Natural killer cell (primary cell): Measurements from ENCODE around the gene BCAS3. TPM values are rescaled to one million over a fixed set of nuclear protein-coding genes. Genes with fewer than 3 reads are reported as not detected.

Experiments
- ATAC-seq, 3 donors: fragments of 150-1000 bp in 2 of 3; fragments of 200-7000 bp in 1 of 3; cut with Tn5 transposase; 1 replicate in 1 of 3; 2 replicates in 2 of 3; pipeline ENCODE4 v1.10.0; 2021; ENCODE audit warnings: mild to moderate bottlenecking in 2 of 3, moderate library complexity in 2 of 3
- DNase-seq, 2 donors: peaks; one replicate each; pipeline versions ENCODE4 v3.0.0 to v3.0.0-alpha.2; 2013 to 2021; ENCODE audit warnings: mixed read lengths in 1 of 2
- H3K27ac ChIP-seq: one replicate; pipeline ENCODE4 v1.5.1; 2013; ENCODE audit warnings: mild to moderate bottlenecking, low read length
- H3K27me3 ChIP-seq: one replicate; pipeline ENCODE4 v1.6.1; 2013; ENCODE audit warnings: low read length; ENCODE audit not compliant: control insufficient read depth, insufficient read depth
- H3K36me3 ChIP-seq: one replicate; pipeline ENCODE4 v1.6.1; 2013; ENCODE audit warnings: low read length; ENCODE audit not compliant: control insufficient read depth, insufficient read depth
- H3K4me1 ChIP-seq: one replicate; pipeline ENCODE4 v1.6.1; 2013; ENCODE audit warnings: low read length; ENCODE audit not compliant: control insufficient read depth, insufficient read depth
- H3K4me3 ChIP-seq: one replicate; pipeline ENCODE4 v1.5.1; 2013; ENCODE audit warnings: low read length
- H3K9me3 ChIP-seq: one replicate; pipeline ENCODE4 v1.6.1; 2013; ENCODE audit warnings: low read length; ENCODE audit not compliant: control insufficient read depth, insufficient read depth
- H3K27ac Mint-ChIP-seq, 2 donors: one replicate each; pipeline ENCODE4 v1.8.0; 2022; ENCODE audit warnings: mild to moderate bottlenecking in 2 of 2, mixed read lengths in 2 of 2, moderate library complexity in 1 of 2
- H3K27me3 Mint-ChIP-seq, 2 donors: one replicate each; pipeline ENCODE4 v1.8.0; 2022; ENCODE audit warnings: low read depth in 2 of 2, mixed read lengths in 2 of 2
- H3K36me3 Mint-ChIP-seq: one replicate; pipeline ENCODE4 v1.8.0; 2022; ENCODE audit warnings: mixed read lengths
- H3K4me1 Mint-ChIP-seq, 2 donors: one replicate each; pipeline ENCODE4 v1.8.0; 2022; ENCODE audit warnings: mixed read lengths in 2 of 2
- H3K4me3 Mint-ChIP-seq: one replicate; pipeline ENCODE4 v1.8.0; 2022; ENCODE audit warnings: mild to moderate bottlenecking, moderate library complexity, mixed read lengths
- H3K9me3 Mint-ChIP-seq, 2 donors: one replicate each; pipeline ENCODE4 v1.8.0; 2022; ENCODE audit warnings: mixed read lengths in 2 of 2
- WGBS: methylation state at CpG from one replicate; pipeline ENCODE4 v1.1.7; 2013; ENCODE audit warnings: missing lambda C conversion rate; ENCODE audit not compliant: insufficient coverage; 5-methylcytosine and 5-hydroxymethylcytosine counted together
- intact Hi-C: fragments of 100-400 bp; cut with micrococcal nuclease; formaldehyde crosslinking; loops from one replicate; pipeline ENCODE4 v1.14.2; 2022
- total RNA-seq, 4 donors: library from RNA; stranded (reverse); fragments of 120-200 nt in 1 of 4; gene quantifications; one replicate each; pipeline versions ENCODE4 v1.2.3 to v1.2.4, GENCODE V29; 2013 to 2022
- TF ChIP-seq, protein P1 (sequence below): fragments of 200-600 bp; IDR thresholded peaks from one replicate; pipeline ENCODE4 v1.8.0; 2022; ENCODE audit warnings: antibody characterized with exemption

The BCAS3 gene
- total RNA-seq, 3 donors from 2014 or later (not counting 1 experiment from before 2014, with no cell fraction given): 60.5 to 87.8 (median 72.0) TPM

DNA sequence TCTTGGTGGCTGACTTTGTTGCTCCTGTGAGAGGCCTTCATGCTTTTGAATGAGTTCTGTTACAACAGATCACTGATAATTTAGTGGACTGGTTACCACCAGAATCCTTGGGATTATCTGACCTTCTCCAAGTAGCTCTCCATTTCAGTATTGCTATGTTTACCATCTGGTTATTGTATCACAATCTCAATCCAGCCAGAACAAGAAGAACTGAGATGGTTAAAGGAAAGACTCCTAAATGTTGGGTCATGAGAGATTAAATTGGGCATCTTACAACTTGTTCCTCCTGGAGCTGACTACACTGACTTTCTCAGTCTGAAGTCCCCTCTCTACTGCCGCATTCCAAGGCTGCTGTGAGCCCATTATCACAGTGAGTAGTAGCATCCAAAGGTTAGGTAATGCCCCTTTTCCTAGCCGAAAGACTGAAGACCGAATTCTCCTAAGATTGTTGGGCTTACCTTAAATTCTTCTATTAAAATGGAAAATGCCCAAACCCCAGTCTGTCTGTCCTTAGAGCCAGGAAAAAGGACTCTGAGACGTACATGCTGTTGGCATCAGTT lies 540.3 kb downstream of the BCAS3 start:
- intact Hi-C loops: no loop called here
- H3K36me3 Mint-ChIP-seq: no peaks in the 10 kb centered on the region
- no peak overlapping the region for H3K4me3 Mint-ChIP-seq
- Histone ChIP-seq H3K27ac (no peak overlapping the region), H3K36me3 (no peaks in the 10 kb centered on the region), H3K4me3 (no peak overlapping the region), H3K9me3 (no peaks in the 10 kb centered on the region), H3K27me3 (no peaks in the 10 kb centered on the region), H3K4me1 (peaks cover 24% of the 10 kb centered on the region)
- ATAC-seq: no peak
- no peak overlapping the region for H3K27ac Mint-ChIP-seq
- no peak for DNase-seq
- TF ChIP-seq, protein P1, sequence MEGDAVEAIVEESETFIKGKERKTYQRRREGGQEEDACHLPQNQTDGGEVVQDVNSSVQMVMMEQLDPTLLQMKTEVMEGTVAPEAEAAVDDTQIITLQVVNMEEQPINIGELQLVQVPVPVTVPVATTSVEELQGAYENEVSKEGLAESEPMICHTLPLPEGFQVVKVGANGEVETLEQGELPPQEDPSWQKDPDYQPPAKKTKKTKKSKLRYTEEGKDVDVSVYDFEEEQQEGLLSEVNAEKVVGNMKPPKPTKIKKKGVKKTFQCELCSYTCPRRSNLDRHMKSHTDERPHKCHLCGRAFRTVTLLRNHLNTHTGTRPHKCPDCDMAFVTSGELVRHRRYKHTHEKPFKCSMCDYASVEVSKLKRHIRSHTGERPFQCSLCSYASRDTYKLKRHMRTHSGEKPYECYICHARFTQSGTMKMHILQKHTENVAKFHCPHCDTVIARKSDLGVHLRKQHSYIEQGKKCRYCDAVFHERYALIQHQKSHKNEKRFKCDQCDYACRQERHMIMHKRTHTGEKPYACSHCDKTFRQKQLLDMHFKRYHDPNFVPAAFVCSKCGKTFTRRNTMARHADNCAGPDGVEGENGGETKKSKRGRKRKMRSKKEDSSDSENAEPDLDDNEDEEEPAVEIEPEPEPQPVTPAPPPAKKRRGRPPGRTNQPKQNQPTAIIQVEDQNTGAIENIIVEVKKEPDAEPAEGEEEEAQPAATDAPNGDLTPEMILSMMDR: no peak
- 99% methylated on average over 4 of the region's 4 CpGs for WGBS
- no peaks in the 10 kb centered on the region for H3K27me3 Mint-ChIP-seq
- H3K9me3 Mint-ChIP-seq: no peaks in the 10 kb centered on the region
- peaks cover 35 to 43% of the 10 kb centered on the region in 2 donors for H3K4me1 Mint-ChIP-seq

DNA sequence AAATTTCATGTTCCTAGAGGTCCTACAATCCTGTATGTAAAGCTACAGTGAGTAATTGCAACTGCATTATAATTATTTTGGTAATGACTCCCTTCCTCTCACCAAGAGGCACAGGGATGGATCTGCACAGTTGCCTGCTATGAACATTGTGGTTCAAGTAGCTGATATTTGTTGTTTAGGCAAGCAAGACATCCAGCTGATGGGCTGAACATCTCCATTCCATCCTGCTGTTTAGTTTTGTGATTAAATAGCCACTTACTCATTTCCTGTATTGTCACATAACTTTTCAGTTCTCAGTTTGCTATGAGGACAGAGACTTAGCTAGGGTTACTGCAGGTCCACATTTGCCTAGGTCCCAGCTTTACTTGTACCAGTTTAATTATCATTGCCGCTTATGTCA lies 540.8 kb downstream of the BCAS3 start:
- no peaks in the 10 kb centered on the region for H3K27me3 Mint-ChIP-seq
- Histone ChIP-seq H3K4me1 (peaks cover 29% of the 10 kb centered on the region), H3K4me3 (no peak overlapping the region), H3K36me3 (no peaks in the 10 kb centered on the region), H3K9me3 (no peaks in the 10 kb centered on the region), H3K27ac (no peak overlapping the region), H3K27me3 (no peaks in the 10 kb centered on the region)
- H3K4me1 Mint-ChIP-seq: peaks cover 37 to 48% of the 10 kb centered on the region in 2 donors
- no peaks in the 10 kb centered on the region for H3K36me3 Mint-ChIP-seq
- no peak overlapping the region for H3K4me3 Mint-ChIP-seq
- H3K9me3 Mint-ChIP-seq: no peaks in the 10 kb centered on the region
- 100% methylated on average over 1 of the region's 1 CpG for WGBS
- H3K27ac Mint-ChIP-seq: peak overlapping the region in 1 of 2 donors; percentile 13
- no peak for DNase-seq
- intact Hi-C loops: no loop called here
- ATAC-seq: peak in 1 of 3 donors; percentile 21
- TF ChIP-seq, protein P1: no peak

DNA sequence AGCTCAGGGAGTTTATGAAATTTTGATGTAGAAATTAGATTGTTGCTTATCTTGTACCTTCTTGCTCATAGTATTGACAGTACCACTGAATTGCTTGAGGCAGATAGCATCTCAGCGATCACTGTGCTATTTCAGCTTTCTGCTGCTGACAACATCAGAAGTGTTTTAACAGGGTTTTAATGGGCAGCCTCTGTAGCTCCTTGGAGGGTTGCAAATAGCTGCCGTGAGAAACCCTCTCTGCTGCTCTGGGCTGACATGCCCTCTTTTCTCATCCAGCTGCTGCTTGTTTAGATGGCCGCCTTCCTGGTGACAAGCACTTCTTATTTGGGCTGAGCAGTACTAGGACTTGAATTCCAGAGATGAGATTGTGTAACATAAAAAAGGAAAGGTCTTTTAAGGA lies 541.8 kb downstream of the BCAS3 start:
- Mint-ChIP-seq H3K4me3 (peak overlapping the region; percentile 32), H3K9me3 (no peaks in the 10 kb centered on the region), H3K4me1 (peaks cover 40 to 50% of the 10 kb centered on the region in 2 donors), H3K36me3 (no peaks in the 10 kb centered on the region), H3K27me3 (no peaks in the 10 kb centered on the region), H3K27ac (peak overlapping the region in 1 of 2 donors; percentile 26)
- no peak for DNase-seq
- intact Hi-C loops: no loop called here
- TF ChIP-seq, protein P1: no peak
- peaks cover 29% of the 10 kb centered on the region for H3K4me1 ChIP-seq
- H3K36me3 ChIP-seq: no peaks in the 10 kb centered on the region
- H3K4me3 ChIP-seq: no peak overlapping the region
- H3K27me3 ChIP-seq: no peaks in the 10 kb centered on the region
- no peak for ATAC-seq
- no peak overlapping the region for H3K27ac ChIP-seq
- 89% methylated on average over 3 of the region's 3 CpGs for WGBS
- H3K9me3 ChIP-seq: no peaks in the 10 kb centered on the region

DNA sequence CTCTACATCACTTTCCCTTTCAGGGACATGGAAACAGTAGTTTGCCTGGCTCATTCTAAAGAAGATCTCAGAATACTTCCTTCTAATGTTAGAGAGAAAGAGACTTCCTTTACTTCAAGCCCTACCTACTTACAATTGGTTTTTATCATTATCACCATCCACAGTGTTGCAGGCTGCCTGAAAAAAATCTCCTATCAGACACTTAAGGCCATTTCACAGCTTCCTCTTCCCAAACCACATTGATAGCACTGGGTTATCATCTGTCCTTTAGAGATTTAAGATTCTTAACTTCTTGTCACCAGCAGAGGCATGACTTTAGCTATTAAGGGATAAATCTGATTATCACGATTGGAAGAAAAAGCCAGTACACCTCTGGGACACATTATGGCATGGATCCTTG lies 543.5 kb downstream of the BCAS3 start:
- TF ChIP-seq, protein P1: no peak
- Histone ChIP-seq H3K4me3 (no peak overlapping the region), H3K36me3 (no peaks in the 10 kb centered on the region), H3K9me3 (no peaks in the 10 kb centered on the region), H3K27ac (no peak overlapping the region), H3K27me3 (no peaks in the 10 kb centered on the region), H3K4me1 (peaks cover 29% of the 10 kb centered on the region)
- WGBS: 69% methylated on average over 1 of the region's 1 CpG
- peak overlapping the region; percentile 87 for H3K4me3 Mint-ChIP-seq
- H3K9me3 Mint-ChIP-seq: no peaks in the 10 kb centered on the region
- no peaks in the 10 kb centered on the region for H3K36me3 Mint-ChIP-seq
- H3K4me1 Mint-ChIP-seq: peaks cover 40 to 55% of the 10 kb centered on the region in 2 donors
- peak overlapping the region; percentile 81 to 85 for H3K27ac Mint-ChIP-seq
- DNase-seq: peak in 1 of 2 donors; percentile 8
- intact Hi-C loops: loop anchor here (1.0 kb wide), 1 partner anchor 82 kb away; no protein-coding TSS in a partner anchor
- H3K27me3 Mint-ChIP-seq: no peaks in the 10 kb centered on the region
- peak; percentile 43 to 77 (median 59) for ATAC-seq
